Ishikawa (cell line): ENCODE data around the gene SERPINA1.

Experiments
- CEBPB ChIP-seq: IDR thresholded peaks from 2 replicates; pipeline ENCODE4 v1.6.1; 2012
- CREB1 ChIP-seq: IDR thresholded peaks from 2 replicates; pipeline ENCODE4 v1.6.1; 2012; ENCODE audit warnings: low read depth
- EGR1 ChIP-seq: IDR thresholded peaks from 2 replicates; pipeline ENCODE4 v1.6.1; 2012
- EP300 ChIP-seq: IDR thresholded peaks from 2 replicates; pipeline ENCODE4 v1.6.1; 2012; ENCODE audit warnings: borderline replicate concordance
- FOXM1 ChIP-seq: IDR thresholded peaks from 2 replicates; pipeline ENCODE4 v1.6.1; 2012; ENCODE audit warnings: low read depth, borderline replicate concordance
- NFIC ChIP-seq: IDR thresholded peaks from 2 replicates; pipeline ENCODE4 v1.6.1; 2012
- RAD21 ChIP-seq: IDR thresholded peaks from 2 replicates; pipeline ENCODE4 v1.6.1; 2012; ENCODE audit warnings: low read depth
- TAF1 ChIP-seq: IDR thresholded peaks from 2 replicates; pipeline ENCODE4 v1.6.1; 2012; ENCODE audit warnings: low read depth, mild to moderate bottlenecking
- TCF12 ChIP-seq: IDR thresholded peaks from 2 replicates; pipeline ENCODE4 v1.6.1; 2012; ENCODE audit warnings: low read depth
- TEAD4 ChIP-seq: IDR thresholded peaks from 2 replicates; pipeline ENCODE4 v1.6.1; 2012
- YY1 ChIP-seq: IDR thresholded peaks from 2 replicates; pipeline ENCODE4 v1.6.1; 2012; ENCODE audit warnings: low read depth
- ZBTB7A ChIP-seq: IDR thresholded peaks from 2 replicates; pipeline ENCODE4 v1.6.1; 2012; ENCODE audit warnings: low read depth
- TF ChIP-seq, protein P1 (sequence below): IDR thresholded peaks from 2 replicates; pipeline ENCODE4 v1.6.1; 2012
- TF ChIP-seq, protein P2 (sequence below): IDR thresholded peaks from 2 replicates; pipeline ENCODE4 v1.6.1; 2012; ENCODE audit warnings: low read depth, mild to moderate bottlenecking
- TF ChIP-seq, protein P3 (sequence below): IDR thresholded peaks from 2 replicates; pipeline ENCODE4 v1.6.1; 2012

SERPINA1 gene

DNA sequence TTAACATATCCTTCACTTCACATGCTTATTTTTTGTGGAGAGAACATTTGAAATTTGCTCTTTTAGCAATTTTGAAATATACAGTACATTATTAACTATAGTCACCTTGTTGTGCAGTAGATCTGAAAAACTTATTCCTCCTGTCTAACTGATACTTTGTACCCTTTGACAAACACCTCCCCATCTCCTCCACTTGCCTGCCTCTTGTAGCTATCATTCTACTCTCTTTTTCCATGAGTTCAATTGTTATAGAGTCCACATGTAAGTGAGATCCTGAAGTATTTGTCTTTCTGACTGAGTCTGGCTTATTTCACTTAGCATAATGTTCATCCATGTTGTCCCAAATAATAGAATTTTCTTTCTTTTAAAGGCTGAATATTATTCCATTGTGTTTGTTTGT, 55.8 kb downstream of the SERPINA1 start:
- TF ChIP-seq RAD21: no peak
- no peak for TF ChIP-seq EGR1
- TF ChIP-seq TEAD4: no peak
- no peak for TF ChIP-seq NFIC
- no peak for TF ChIP-seq TAF1
- no peak for TF ChIP-seq YY1
- no peak for TF ChIP-seq EP300
- TF ChIP-seq CREB1: no peak
- TF ChIP-seq CEBPB: no peak
- TF ChIP-seq ZBTB7A: no peak
- TF ChIP-seq, protein P1, sequence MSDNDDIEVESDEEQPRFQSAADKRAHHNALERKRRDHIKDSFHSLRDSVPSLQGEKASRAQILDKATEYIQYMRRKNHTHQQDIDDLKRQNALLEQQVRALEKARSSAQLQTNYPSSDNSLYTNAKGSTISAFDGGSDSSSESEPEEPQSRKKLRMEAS: no peak
- TF ChIP-seq, protein P2, sequence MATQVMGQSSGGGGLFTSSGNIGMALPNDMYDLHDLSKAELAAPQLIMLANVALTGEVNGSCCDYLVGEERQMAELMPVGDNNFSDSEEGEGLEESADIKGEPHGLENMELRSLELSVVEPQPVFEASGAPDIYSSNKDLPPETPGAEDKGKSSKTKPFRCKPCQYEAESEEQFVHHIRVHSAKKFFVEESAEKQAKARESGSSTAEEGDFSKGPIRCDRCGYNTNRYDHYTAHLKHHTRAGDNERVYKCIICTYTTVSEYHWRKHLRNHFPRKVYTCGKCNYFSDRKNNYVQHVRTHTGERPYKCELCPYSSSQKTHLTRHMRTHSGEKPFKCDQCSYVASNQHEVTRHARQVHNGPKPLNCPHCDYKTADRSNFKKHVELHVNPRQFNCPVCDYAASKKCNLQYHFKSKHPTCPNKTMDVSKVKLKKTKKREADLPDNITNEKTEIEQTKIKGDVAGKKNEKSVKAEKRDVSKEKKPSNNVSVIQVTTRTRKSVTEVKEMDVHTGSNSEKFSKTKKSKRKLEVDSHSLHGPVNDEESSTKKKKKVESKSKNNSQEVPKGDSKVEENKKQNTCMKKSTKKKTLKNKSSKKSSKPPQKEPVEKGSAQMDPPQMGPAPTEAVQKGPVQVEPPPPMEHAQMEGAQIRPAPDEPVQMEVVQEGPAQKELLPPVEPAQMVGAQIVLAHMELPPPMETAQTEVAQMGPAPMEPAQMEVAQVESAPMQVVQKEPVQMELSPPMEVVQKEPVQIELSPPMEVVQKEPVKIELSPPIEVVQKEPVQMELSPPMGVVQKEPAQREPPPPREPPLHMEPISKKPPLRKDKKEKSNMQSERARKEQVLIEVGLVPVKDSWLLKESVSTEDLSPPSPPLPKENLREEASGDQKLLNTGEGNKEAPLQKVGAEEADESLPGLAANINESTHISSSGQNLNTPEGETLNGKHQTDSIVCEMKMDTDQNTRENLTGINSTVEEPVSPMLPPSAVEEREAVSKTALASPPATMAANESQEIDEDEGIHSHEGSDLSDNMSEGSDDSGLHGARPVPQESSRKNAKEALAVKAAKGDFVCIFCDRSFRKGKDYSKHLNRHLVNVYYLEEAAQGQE: no peak
- TF ChIP-seq, protein P3, sequence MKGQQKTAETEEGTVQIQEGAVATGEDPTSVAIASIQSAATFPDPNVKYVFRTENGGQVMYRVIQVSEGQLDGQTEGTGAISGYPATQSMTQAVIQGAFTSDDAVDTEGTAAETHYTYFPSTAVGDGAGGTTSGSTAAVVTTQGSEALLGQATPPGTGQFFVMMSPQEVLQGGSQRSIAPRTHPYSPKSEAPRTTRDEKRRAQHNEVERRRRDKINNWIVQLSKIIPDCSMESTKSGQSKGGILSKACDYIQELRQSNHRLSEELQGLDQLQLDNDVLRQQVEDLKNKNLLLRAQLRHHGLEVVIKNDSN: no peak
- no peak for TF ChIP-seq TCF12
- no peak for TF ChIP-seq FOXM1

DNA sequence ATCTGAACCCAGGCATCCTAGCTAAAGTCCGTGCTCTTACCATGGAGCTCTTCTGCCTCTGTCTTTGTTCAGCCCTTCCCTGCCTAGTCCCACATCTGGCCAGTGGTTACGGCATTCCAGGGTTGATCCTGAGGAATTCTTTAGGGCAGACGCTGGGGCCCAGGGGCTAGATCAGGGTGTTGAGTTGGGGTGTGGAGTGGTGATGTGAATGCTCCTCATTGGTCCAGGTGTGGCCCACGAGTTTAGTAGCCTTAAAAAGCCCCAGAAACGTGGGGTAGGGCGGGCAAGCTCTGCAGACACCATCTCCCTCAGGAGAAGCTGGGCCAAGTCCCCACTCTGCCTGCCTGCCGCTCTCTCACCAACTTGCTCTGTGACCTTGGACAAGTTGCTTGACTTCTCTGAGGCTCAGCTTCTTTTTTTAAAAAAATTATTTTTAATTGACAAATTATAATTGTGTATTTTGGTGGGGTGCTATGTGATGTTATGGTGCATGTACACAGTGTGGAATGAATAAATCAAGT, 56.3 kb downstream of the SERPINA1 start:
- no peak for TF ChIP-seq YY1
- TF ChIP-seq, protein P3: no peak
- TF ChIP-seq, protein P2: no peak
- TF ChIP-seq FOXM1: no peak
- no peak for TF ChIP-seq ZBTB7A
- no peak for TF ChIP-seq TCF12
- TF ChIP-seq, protein P1: no peak
- no peak for TF ChIP-seq EP300
- no peak for TF ChIP-seq EGR1
- no peak for TF ChIP-seq CREB1
- no peak for TF ChIP-seq TEAD4
- TF ChIP-seq TAF1: no peak
- no peak for TF ChIP-seq RAD21
- TF ChIP-seq CEBPB: no peak
- TF ChIP-seq NFIC: no peak

DNA sequence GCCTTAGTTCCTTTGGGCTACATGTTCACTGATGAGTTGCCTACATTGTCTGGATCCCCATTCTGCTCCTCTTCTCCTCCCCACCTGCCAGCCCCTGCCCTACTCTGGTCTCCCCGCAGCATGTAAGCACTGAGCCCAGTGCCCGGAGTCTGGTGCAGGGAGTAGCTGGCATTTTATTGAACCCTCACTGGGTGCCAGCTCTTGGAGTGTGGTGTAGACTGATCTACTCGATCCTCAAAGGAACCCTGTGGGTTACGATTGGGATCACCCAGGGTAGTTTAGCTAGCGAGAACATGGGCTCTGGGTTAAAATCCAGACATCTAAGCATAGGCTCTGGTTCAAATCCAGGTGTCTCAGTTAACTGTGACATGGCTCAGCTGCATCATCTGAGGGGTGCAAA, 56.9 kb downstream of the SERPINA1 start:
- TF ChIP-seq, protein P1: no peak
- TF ChIP-seq EGR1 (no peak), TAF1 (no peak), YY1 (no peak), NFIC (no peak), RAD21 (no peak), TEAD4 (no peak), EP300 (no peak), TCF12 (no peak), CEBPB (no peak), FOXM1 (no peak), CREB1 (no peak), ZBTB7A (no peak)
- TF ChIP-seq, protein P2: no peak
- TF ChIP-seq, protein P3: no peak

DNA sequence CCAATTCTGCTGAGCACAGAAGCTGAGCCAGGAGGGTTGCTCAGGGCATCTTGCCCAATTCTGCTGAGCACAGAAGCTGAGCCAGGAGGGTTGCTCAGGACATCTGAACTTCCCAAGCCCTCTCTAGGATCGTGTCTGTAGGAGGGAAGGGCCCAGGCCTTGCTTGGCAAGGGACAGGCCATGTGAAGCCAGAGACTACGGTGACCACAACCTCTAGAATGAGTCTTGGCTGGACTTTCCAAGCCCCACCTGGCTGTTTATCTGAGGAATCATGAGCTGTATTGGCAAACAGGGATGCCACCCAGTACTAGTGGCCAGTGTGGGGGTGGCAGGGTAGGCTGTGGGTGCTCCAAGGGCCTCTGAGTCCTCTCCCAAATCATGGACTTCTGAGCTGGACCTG, 57.5 kb downstream of the SERPINA1 start:
- no peak for TF ChIP-seq EP300
- TF ChIP-seq, protein P2: no peak
- TF ChIP-seq, protein P1: no peak
- TF ChIP-seq EGR1: no peak
- no peak for TF ChIP-seq FOXM1
- no peak for TF ChIP-seq ZBTB7A
- no peak for TF ChIP-seq RAD21
- TF ChIP-seq, protein P3: no peak
- TF ChIP-seq TCF12: no peak
- no peak for TF ChIP-seq TEAD4
- no peak for TF ChIP-seq YY1
